Left lobe of liver (tissue), 2 donors: Measurements from ENCODE around the gene FGF9. TPM values are rescaled to one million over a fixed set of nuclear protein-coding genes. Genes with fewer than 3 reads are reported as not detected.

Experiments used
- ATAC-seq: fragments of 200-7000 bp; cut with Tn5 transposase; one replicate; pipeline ENCODE4 v1.9.1; 2020; ENCODE audit warnings: mild to moderate bottlenecking, moderate library complexity
- DNase-seq: peaks from one replicate; pipeline ENCODE4 v3.0.0-alpha.2; 2020; ENCODE audit warnings: low spot score
- total RNA-seq: library from RNA; stranded (reverse); gene quantifications from one replicate; pipeline ENCODE4 v1.2.1, GENCODE V29; 2021
- donor health status: DM: no; HTN: no; CAD: no; lungs with moderate emphysema.
- donor health status: DM: no; HTN: yes; CAD: no.

Gene FGF9
- total RNA-seq, 1 donor from 2014 or later = not detected

GRCh38 chr13:21673789-21674489, 3.1 kb downstream of the FGF9 start:
- ATAC-seq = peak; percentile 75

DNA sequence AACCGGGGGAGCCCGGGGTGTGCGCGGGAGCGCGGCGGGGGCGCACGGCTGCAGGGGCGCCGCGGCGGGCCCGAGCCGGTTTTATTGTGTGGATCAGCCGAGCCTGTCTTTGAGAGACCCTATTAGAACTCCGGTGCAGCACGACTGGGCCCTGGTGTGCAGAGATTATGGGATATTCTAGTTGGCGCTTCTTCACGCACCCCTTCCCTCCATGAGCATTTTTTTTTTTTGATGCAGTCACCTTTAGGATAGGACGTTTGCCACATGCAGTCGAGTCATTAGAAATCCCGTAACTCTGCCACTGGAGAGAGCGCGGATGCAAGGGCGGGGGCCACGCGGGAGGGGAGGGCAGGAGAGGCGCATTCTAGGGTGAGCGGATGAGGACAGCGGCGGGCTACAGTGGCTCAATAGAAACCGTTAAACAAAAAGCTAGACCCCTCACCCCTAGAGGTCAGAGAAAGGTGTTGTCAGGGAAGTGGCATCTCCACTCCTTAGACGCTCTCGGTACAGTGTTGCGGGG, 3.7 kb downstream of the FGF9 start:
- ATAC-seq (no peak), DNase-seq (no peak)

More at GRCh38 chr13:21673789-21674489, 3.1 kb downstream of the FGF9 start:
- DNase-seq = peak; percentile 62

GRCh38 chr13:21675095-21675991, 4.5 kb downstream of the FGF9 start:
- ATAC-seq (no peak), DNase-seq (no peak)

- ATAC-seq = no peak
- DNase-seq = no peak
These were observed 5.7 kb downstream of the FGF9 start for GRCh38 chr13:21676611-21677021.

- ATAC-seq (no peak), DNase-seq (no peak)
These were observed 6.3 kb downstream of the FGF9 start for GRCh38 chr13:21677075-21677623.

DNA sequence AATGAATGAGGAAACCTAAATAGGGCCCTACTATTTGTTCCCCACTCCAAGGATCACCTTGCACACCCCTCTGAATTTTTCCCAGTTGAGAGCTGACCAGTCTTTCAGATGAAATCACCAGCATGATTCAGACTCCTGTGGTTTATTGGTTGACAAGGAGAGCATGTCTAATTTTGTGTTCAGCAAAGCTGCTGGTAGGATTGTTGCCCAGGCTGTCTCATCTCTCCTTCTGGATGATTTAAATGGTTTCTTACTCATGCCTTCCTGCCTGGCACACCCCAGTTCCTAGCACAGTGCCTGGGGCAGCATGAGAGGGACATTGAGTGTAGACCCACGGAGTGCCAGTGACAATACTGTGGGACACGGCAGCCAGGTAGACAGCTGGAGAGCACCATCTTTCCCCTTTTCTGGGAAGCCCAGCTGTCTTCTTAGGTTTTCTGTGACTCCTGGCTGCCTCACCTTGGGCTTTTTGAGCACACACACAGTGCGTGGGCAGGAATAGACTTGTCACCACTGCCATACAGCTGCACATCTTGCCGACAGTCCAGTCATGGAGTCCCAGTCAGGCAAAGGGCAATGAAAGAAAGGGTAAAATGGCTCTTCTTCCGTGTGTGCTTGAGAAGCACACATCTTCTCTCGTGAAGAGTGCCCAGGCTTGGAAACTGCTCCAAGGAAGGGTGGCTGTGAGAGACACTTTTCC, 12.3 kb downstream of the FGF9 start:
- ATAC-seq = no peak
- DNase-seq = no peak

GRCh38 chr13:21684576-21684975, 13.7 kb downstream of the FGF9 start:
- no peak for ATAC-seq
- no peak for DNase-seq

DNA sequence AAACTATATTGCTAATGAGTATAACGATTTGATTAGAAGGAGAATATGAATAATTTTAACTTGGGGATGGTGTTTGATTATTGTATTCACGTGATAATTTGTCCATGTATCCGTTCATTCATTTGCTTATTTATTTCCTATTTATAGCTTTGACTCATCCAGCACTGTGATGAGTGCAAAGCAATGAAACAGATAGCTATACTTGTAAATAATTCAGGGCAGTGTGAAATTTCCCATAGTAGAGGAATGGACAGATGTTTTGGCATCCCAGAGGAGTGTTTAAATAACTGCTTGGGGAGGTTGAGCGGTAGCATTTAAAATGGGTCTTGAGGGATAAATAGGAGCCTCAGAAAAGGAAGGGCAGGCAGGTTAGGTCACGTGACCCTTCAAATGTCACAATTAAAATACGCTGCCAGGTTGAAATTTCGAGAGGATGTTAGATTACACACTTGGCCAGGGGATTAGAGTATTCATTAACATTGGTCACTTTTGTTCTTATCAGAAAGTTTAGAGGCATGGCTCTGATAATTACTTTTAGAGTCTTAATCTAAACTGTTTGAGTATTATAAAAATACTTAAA, 14.7 kb downstream of the FGF9 start:
- no peak for DNase-seq
- ATAC-seq = no peak

GRCh38 chr13:21686751-21687391, 16.0 kb downstream of the FGF9 start:
- DNase-seq = no peak

DNA sequence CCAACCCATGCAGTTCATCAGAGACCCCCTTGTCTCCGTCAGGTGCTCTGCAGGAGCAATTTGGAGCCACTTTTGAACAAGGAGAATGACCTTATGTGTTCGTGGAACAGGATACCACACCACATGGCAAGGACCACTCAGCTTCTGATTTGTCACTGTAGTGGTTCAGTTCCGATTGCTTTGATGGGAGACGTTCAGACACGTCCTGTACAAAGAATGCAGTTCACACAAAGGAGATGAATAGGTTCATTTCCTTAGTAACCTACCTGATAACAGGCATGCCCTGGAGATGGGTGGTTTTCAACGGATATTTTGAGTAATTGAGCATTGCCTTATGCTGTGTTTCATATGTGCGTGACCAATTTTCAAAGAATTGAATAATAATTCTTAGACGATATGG, 17.2 kb downstream of the FGF9 start:
- ATAC-seq (no peak), DNase-seq (no peak)

More at GRCh38 chr13:21686751-21687391, 16.0 kb downstream of the FGF9 start:
- ATAC-seq = no peak

DNA sequence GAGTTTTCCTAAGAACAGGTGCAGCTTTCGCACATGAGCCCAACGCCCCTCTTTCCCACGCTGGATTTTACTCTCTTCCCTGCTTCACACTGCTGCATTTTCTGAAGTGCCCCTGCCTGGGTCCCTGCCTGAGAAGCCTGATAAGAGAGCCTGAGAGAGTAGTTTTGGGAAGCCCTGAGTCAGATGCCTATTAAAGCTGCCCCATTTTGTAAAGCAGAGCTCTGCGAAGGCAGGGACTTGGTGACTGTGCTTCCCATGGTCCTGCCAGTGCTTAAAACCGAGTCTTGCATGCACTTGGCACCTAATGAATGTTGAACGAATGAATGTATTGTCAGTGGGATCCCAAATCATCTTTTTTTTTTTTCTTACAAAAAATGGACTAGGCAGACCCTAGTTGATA, 18.2 kb downstream of the FGF9 start:
- no peak for DNase-seq
- no peak for ATAC-seq

DNA sequence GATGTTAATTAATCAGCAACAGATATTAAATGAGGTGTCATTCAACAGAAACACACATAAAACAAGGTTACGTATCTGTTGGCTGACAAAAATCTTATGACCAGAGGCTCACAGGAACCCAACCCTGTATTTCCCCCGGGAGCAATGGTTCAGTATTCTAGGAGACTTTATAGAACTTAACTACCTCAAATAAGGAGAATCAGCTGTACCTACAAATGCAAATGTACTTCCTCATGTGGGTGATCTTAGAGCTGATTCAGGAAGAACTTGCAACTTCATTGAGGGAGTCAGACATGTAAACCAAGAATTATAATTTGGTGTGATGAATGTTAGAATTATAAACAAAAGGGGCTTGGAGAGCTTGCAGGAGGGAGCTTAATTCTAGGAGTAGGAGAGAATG, 20.1 kb downstream of the FGF9 start:
- no peak for ATAC-seq
- no peak for DNase-seq

GRCh38 chr13:21691500-21691899, 20.6 kb downstream of the FGF9 start:
- ATAC-seq (no peak), DNase-seq (no peak)

DNA sequence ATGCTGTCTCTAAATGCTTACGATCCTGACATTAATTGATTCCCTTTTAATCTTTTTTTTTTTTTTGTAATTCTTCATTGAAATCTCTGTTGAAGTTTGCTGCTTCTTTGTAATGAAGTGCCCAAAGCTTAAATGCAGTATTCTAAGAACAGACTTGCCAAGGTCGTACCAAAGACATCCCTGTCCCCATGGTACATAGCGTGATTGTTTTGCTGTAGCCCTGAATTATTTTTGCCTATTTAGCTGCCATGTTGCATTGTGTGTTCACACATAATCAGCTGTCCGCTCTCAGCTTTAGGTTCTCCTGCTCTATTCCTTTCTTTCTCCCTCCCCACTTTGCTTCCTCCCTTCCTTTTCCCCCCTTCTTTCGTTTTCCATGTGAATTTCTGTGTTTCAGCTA, 21.1 kb downstream of the FGF9 start:
- ATAC-seq (no peak), DNase-seq (no peak)

DNA sequence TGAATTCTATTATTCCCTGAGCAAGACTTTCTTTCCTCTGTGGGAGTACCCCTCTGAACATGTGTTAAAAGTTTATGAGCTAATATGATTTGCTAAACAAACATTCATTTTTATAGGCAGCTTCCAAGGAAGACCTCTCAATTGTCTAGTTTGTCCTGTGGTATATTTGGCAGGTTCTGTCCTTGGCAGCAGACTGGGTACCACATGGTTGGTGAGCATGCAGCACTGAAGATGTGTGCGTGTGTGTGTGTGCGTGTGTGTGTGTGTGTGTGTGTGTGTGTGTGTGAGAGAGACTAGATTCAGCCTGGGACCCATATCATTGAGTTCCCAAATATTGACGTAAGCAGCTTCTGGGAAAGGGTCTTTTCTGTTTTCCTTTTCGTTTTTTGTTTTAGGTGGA, 24.0 kb downstream of the FGF9 start:
- ATAC-seq = no peak
- DNase-seq = no peak

GRCh38 chr13:21695546-21695945, 24.7 kb downstream of the FGF9 start:
- DNase-seq (no peak), ATAC-seq (no peak)

GRCh38 chr13:21696865-21697448, 26.1 kb downstream of the FGF9 start:
- DNase-seq (no peak), ATAC-seq (peak; percentile 85)

GRCh38 chr13:21698817-21699679, 28.2 kb downstream of the FGF9 start:
- DNase-seq (no peak), ATAC-seq (no peak)

GRCh38 chr13:21701460-21701859, 30.6 kb downstream of the FGF9 start:
- ATAC-seq = no peak

More at GRCh38 chr13:21701460-21701859, 30.6 kb downstream of the FGF9 start:
- no peak for DNase-seq
